ENCODE data around the gene ATCAY.

- no peak for TF ChIP-seq GATA3 (IDR thresholded peaks at IDR 0.05; ENCODE audit: low read depth, low read length)
- TF ChIP-seq GATA2 (IDR thresholded peaks at IDR 0.05; ENCODE audit: low read depth, low read length), result no peak
Observed at GRCh38 chr19:3932931-3933810, 52.7 kb downstream of the ATCAY start, which contains the start of gene NMRK2.
